Thyroid gland (tissue), 4 donors: Measurements from ENCODE around the gene GPC5.

Experiments used
- CTCF ChIP-seq, 6 experiments: fragments of 200-600 bp in 3 of 6; fragments of 450-650 bp in 3 of 6; sonication (generic) in 3 of 6; IDR thresholded peaks; one replicate each; pipeline ENCODE4 v1.5.1; 2016 to 2019; ENCODE audit warnings: antibody characterized with exemption in 6 of 6, mild to moderate bottlenecking in 2 of 6, inconsistent platforms in 1 of 6, moderate library complexity in 1 of 6
- POLR2A ChIP-seq, 2 donors: fragments of 450-650 bp; IDR thresholded peaks; one replicate each; pipeline ENCODE4 v1.6.1; 2017; ENCODE audit warnings: antibody characterized with exemption in 2 of 2, mild to moderate bottlenecking in 2 of 2, moderate library complexity in 1 of 2

GRCh38 chr13:91601807-91602206 lies 203.4 kb downstream of the GPC5 start:
- TF ChIP-seq CTCF (IDR thresholded peaks at IDR 0.05): no peak
- no peak for TF ChIP-seq POLR2A (IDR thresholded peaks at IDR 0.05)
